ENCODE results near the gene USP21. TPM values are rescaled to one million over a fixed set of nuclear protein-coding genes. Genes with fewer than 3 reads are reported as not detected.

Gene USP21
- polyA plus RNA-seq, 1 donor from 2014 or later = 20.2 TPM

DNA sequence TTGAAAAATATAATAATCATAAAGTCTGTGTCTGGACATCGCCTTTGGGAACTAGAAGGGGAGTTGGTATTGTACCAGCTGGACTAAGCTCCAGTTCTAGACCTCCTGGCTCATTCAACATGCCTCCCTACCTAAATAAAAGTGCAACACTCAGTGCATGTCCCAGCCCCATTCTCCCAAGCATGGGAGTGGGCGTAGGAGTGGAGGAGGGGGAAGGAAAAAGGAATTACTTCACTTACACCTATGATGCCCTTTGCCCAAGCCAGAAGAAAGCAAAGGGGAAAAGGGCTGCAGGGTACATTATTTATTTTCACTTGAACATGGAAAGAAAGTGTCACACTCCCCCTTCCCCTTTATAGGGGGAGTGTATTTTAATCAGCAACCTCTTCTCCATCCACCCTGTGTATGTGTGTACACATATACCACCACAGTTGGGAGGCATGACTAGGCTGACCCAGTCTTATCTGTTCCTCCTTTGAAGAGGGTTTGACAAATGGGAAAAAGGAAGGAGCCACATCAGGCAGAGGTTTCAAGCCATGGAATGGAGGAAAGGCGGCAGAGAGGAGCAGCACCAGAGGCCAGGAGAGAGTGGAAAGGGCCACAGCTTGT is 38.2 kb upstream of the USP21 start:
- Histone ChIP-seq H3K4me3 (ENCODE audit: low read length) (no peak overlapping the region), H3K27ac (ENCODE audit: low read length) (no peak overlapping the region), H3K9me2 (ENCODE audit: insufficient read depth, low read length) (no peaks in the 10 kb centered on the region), H3K9me3 (ENCODE audit: low read length) (no peaks in the 10 kb centered on the region), H4K20me1 (ENCODE audit: insufficient read depth) (no peaks in the 10 kb centered on the region), H3K27me3 (ENCODE audit: insufficient read depth, low read depth, low read length) (no peaks in the 10 kb centered on the region), H2AFZ (ENCODE audit: low read depth, low read length) (no peak overlapping the region), H3F3A (ENCODE audit: insufficient read depth, low read length, poor library complexity, severe bottlenecking) (no peaks in the 10 kb centered on the region), H3K79me2 (replicated peaks; ENCODE audit: insufficient read depth, low read length) (peaks cover 22% of the 10 kb centered on the region), H3K4me2 (ENCODE audit: low read length) (no peak overlapping the region), H3K9ac (ENCODE audit: low read length) (no peak overlapping the region), H3K36me3 (ENCODE audit: insufficient read depth, low read length) (no peaks in the 10 kb centered on the region)
- TF ChIP-seq POLR2AphosphoS5 (IDR thresholded peaks at IDR 0.05) = no peak
- TF ChIP-seq, protein P1, sequence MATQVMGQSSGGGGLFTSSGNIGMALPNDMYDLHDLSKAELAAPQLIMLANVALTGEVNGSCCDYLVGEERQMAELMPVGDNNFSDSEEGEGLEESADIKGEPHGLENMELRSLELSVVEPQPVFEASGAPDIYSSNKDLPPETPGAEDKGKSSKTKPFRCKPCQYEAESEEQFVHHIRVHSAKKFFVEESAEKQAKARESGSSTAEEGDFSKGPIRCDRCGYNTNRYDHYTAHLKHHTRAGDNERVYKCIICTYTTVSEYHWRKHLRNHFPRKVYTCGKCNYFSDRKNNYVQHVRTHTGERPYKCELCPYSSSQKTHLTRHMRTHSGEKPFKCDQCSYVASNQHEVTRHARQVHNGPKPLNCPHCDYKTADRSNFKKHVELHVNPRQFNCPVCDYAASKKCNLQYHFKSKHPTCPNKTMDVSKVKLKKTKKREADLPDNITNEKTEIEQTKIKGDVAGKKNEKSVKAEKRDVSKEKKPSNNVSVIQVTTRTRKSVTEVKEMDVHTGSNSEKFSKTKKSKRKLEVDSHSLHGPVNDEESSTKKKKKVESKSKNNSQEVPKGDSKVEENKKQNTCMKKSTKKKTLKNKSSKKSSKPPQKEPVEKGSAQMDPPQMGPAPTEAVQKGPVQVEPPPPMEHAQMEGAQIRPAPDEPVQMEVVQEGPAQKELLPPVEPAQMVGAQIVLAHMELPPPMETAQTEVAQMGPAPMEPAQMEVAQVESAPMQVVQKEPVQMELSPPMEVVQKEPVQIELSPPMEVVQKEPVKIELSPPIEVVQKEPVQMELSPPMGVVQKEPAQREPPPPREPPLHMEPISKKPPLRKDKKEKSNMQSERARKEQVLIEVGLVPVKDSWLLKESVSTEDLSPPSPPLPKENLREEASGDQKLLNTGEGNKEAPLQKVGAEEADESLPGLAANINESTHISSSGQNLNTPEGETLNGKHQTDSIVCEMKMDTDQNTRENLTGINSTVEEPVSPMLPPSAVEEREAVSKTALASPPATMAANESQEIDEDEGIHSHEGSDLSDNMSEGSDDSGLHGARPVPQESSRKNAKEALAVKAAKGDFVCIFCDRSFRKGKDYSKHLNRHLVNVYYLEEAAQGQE (IDR thresholded peaks at IDR 0.05; ENCODE audit: borderline replicate concordance) = no peak
- TF ChIP-seq SMC3 (conservative IDR thresholded peaks at IDR 0.05; ENCODE audit: poor library complexity) = no peak
- no peak for TF ChIP-seq EP300 (conservative IDR thresholded peaks at IDR 0.05; ENCODE audit: poor library complexity, severe bottlenecking)
- TF ChIP-seq, protein P2, sequence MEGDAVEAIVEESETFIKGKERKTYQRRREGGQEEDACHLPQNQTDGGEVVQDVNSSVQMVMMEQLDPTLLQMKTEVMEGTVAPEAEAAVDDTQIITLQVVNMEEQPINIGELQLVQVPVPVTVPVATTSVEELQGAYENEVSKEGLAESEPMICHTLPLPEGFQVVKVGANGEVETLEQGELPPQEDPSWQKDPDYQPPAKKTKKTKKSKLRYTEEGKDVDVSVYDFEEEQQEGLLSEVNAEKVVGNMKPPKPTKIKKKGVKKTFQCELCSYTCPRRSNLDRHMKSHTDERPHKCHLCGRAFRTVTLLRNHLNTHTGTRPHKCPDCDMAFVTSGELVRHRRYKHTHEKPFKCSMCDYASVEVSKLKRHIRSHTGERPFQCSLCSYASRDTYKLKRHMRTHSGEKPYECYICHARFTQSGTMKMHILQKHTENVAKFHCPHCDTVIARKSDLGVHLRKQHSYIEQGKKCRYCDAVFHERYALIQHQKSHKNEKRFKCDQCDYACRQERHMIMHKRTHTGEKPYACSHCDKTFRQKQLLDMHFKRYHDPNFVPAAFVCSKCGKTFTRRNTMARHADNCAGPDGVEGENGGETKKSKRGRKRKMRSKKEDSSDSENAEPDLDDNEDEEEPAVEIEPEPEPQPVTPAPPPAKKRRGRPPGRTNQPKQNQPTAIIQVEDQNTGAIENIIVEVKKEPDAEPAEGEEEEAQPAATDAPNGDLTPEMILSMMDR (IDR thresholded peaks at IDR 0.05; ENCODE audit: poor library complexity, severe bottlenecking) = no peak
- TF ChIP-seq EZH2 (IDR thresholded peaks at IDR 0.05; ENCODE audit: borderline replicate concordance, insufficient read depth, low read length, poor library complexity, severe bottlenecking) = no peak
- TF ChIP-seq RAD21 (conservative IDR thresholded peaks at IDR 0.05) = no peak
- no peak for TF ChIP-seq TAF1 (IDR thresholded peaks at IDR 0.05; ENCODE audit: low read depth)
- no peak for TF ChIP-seq MXI1 (conservative IDR thresholded peaks at IDR 0.05; ENCODE audit: poor library complexity, severe bottlenecking)

DNA sequence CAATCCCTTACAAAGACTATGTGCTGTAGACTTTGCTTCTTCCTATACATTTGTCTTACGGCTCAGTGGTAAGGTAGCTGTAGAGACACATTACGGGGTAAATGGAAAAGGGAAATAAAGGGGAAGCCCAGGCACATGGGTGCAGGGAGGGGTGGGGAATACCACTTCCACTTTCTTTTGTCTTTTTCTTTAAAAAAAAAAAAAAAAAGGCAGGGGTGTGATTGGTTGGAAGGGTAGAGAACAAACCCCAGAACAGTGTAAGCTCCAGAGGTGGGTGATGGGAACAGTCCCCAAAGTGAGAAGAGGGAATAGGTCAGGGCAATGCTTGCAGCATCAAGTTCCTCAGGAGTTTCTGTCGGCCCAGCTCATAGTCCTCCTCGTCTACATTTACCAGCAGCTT is 37.5 kb upstream of the USP21 start:
- no peaks in the 10 kb centered on the region for H3K36me3 ChIP-seq (ENCODE audit: insufficient read depth, low read length)
- no peaks in the 10 kb centered on the region for H3K27me3 ChIP-seq (ENCODE audit: insufficient read depth, low read depth, low read length)
- no peaks in the 10 kb centered on the region for H3K9me3 ChIP-seq (ENCODE audit: low read length)
- no peak overlapping the region for H2AFZ ChIP-seq (ENCODE audit: low read depth, low read length)
- no peaks in the 10 kb centered on the region for H3K9me2 ChIP-seq (ENCODE audit: insufficient read depth, low read length)
- no peaks in the 10 kb centered on the region for H4K20me1 ChIP-seq (ENCODE audit: insufficient read depth)
- TF ChIP-seq SMC3 (conservative IDR thresholded peaks at IDR 0.05; ENCODE audit: poor library complexity) (no peak), RAD21 (conservative IDR thresholded peaks at IDR 0.05) (no peak), TAF1 (IDR thresholded peaks at IDR 0.05; ENCODE audit: low read depth) (no peak)
- TF ChIP-seq, protein P1 (IDR thresholded peaks at IDR 0.05; ENCODE audit: borderline replicate concordance) = no peak
- no peaks in the 10 kb centered on the region for H3F3A ChIP-seq (ENCODE audit: insufficient read depth, low read length, poor library complexity, severe bottlenecking)
- peaks cover 18% of the 10 kb centered on the region for H3K79me2 ChIP-seq (replicated peaks; ENCODE audit: insufficient read depth, low read length)
- H3K9ac ChIP-seq (ENCODE audit: low read length) = no peak overlapping the region
- H3K4me3 ChIP-seq (ENCODE audit: low read length) = no peak overlapping the region
- no peak overlapping the region for H3K4me2 ChIP-seq (ENCODE audit: low read length)
- H3K27ac ChIP-seq (ENCODE audit: low read length) = no peak overlapping the region

Data from neural cell (in vitro differentiated cells).